ENCODE data around the gene AGR3.
"Not testable (repeated sequence)": the region's sequence is repeated elsewhere in the genome, so short reads cannot be mapped to it uniquely, and the experiment has no call there.

Gene AGR3

DNA sequence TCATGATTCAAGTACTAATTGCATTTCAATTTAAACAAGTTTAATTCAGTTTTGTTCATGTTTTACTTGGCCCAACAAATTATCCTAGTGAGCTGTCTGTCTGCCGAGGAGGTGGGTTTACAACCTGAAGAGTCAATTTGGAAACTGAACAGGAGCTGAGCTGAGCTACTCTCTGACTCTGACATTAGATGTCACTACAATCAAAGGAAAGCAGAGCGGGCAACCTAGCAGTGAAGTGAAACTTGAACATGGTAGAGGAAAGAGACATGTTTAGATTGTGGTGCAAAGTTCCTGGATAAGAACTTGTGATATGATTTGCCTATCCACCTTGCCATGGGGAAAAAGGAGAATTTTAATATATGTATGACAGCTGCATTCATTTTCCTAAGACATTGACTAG lies 9.6 kb upstream of the AGR3 start:
- DNase-seq (ENCODE audit: low read depth in 2 of 2): no peak

DNA sequence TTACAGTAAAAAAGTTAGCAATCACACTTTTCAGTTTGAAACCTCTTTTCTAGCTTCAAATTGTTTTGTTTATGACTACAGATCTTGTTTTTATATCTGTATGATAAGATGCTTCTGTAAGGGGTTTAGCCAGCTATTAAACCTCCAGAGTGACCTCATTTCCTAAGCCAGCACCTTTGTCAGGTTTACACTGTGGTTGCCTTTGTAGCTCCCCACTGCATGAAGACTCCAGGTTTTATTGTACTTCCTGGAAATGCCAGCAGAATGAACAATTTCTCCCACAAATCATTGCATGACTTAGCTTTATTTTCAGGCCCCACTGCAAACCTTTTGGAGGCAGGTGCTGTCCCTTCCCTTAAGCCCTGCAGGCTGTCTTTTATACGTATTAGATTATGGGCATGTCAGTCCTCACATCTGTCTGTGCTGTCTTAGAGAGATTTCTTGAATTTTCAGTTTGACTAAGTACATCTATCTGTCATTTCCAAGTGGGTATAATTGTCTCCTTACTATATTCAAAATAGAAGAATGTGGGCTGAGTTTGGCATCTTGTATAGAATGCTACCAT lies 8.2 kb upstream of the AGR3 start:
- DNase-seq (ENCODE audit: low read depth in 2 of 2): no peak

DNA sequence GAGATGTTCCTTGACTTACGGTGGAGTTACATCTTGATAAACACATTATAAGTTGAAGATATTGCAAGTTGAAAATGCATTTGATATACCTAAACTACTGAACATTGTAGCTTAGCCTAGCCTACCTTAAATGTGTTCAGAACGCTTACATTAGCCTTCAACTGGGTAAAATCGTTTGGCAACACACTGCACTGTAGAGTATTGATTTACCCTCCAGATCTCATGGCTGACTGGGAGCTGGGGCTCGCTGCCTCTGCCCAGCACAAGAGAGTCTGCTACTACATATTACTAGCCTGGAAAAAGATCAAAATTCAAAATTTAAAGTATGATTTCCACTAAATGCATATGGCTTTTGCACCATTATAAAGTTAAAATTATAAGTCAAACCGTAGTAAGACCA lies 7.5 kb upstream of the AGR3 start:
- no peak for DNase-seq (ENCODE audit: low read depth in 2 of 2)

DNA sequence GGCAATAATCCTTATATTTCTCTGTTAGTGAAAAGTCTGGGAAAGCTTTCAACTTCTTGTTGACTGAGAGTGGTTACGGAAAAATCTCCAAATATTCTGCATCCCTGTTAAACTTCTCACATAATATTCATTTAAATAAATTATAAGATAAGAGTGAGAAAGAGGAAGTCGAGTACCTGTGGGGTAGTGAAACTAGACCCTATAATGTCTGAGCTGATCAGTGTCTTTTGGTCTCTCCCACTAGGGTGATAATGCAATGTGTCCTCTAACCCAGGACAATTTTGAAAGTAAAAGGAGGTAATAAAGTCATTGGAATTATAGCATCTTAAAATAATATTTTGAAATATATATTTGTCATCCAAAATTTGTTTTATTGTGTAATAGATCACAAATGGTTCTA lies 2.1 kb upstream of the AGR3 start:
- DNase-seq (ENCODE audit: low read depth in 2 of 2): no peak

GRCh38 chr7:16880554-16880953 lies 1.2 kb downstream of the AGR3 start:
- DNase-seq (ENCODE audit: low read depth in 2 of 2): no peak

DNA sequence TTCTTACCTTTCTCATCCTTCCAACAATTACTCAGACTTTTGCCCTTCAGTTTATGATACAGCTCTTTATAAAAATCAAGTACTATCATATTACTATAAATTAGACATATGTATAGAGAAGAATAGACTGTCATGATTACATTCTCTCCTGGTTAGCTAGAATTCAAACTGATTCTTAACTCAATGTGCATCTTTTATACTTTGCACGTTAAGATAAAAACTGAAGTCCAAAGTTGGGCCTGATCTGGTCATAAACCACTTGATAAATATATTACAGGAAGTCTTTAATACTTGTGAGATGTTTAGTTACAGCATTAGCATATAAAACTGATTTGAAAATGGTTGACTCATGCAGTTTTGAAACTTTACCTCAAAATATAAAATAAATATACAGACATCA lies 2.6 kb downstream of the AGR3 start:
- DNase-seq (ENCODE audit: low read depth in 2 of 2): no peak

GRCh38 chr7:16875861-16876260 lies 5.9 kb downstream of the AGR3 start:
- no peak for DNase-seq (ENCODE audit: low read depth in 2 of 2)

- DNase-seq (ENCODE audit: low read depth in 2 of 2): no peak
Observed at GRCh38 chr7:16874066-16874465, 7.7 kb downstream of the AGR3 start.

GRCh38 chr7:16867328-16867727 lies 14.5 kb downstream of the AGR3 start:
- DNase-seq (ENCODE audit: low read depth in 2 of 2): no peak

GRCh38 chr7:16853189-16853588 lies 28.6 kb downstream of the AGR3 start:
- not testable (repeated sequence) for DNase-seq (ENCODE audit: low read depth in 2 of 2)

DNA sequence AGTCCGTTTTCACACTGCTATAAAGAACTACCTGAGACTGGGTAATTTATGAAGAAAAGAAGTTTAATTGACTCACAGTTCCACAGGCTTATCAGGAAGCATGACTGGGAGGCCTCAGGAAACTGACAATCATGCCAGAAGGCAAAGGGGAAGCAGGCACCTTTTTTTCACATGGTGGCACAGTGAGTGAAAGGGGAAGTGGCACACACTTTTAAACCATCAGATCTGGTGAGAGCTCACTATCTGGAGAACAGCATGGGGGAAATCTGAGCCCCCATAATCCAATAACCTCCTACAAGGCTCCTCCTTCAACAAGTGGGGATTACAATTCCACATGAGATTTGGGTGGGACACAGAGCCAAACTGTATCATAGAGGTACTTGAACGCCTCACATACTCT lies 30.0 kb downstream of the AGR3 start:
- DNase-seq (ENCODE audit: low read depth in 2 of 2): no peak

DNA sequence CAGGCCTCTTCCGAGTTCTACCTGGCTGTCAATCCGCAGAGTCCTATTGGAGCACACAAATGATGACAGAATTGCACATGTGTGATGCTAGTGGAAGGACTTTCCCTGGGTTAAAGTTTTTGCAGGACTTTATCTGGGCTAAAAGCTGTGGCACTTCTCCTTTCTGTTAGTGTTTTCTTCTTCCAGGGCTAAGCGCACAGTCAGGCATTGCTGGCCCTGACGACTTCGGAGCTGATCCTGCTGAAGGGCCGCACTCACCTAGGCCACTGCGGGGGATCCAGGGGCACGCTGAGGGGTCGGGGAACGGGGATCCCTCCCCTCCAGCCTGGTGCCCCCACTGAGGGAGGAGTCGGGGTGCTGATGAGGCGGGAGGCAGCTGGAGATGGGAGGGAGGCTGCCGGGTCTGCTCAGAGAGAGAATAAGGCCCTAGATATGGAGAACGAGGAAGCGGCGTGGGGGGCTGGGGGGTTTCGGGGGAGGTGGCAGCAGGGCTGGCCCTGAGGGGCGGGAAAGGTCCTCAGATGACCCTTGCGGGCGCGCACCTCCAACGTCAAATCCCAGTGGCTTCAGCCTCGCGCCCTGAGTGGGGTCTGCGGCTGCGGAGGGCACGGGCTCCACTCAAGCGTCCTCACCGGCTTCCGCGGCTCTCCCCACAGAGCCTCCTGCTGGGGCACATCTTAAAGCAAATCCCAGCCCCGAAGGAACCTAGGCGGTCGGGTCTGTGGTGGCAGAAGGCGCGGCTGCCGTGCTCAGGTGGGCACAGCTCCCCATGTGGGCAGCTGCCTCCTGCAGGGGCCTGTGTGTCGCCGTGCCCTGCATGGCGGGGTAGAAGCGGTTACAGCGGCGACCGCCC lies 30.9 kb downstream of the AGR3 start:
- no peak for DNase-seq (ENCODE audit: low read depth in 2 of 2)

- no peak for DNase-seq (ENCODE audit: low read depth in 2 of 2)
Observed at GRCh38 chr7:16849296-16850148, 32.3 kb downstream of the AGR3 start.

GRCh38 chr7:16847381-16847860 lies 34.4 kb downstream of the AGR3 start:
- DNase-seq (ENCODE audit: low read depth in 2 of 2): no peak

GRCh38 chr7:16846601-16847165 lies 35.1 kb downstream of the AGR3 start:
- no peak for DNase-seq (ENCODE audit: low read depth in 2 of 2)

GRCh38 chr7:16845746-16846145 lies 36.0 kb downstream of the AGR3 start:
- DNase-seq (ENCODE audit: low read depth in 2 of 2): no peak

- DNase-seq (ENCODE audit: low read depth in 2 of 2): no peak
Observed at GRCh38 chr7:16841681-16842080, 40.1 kb downstream of the AGR3 start.

DNA sequence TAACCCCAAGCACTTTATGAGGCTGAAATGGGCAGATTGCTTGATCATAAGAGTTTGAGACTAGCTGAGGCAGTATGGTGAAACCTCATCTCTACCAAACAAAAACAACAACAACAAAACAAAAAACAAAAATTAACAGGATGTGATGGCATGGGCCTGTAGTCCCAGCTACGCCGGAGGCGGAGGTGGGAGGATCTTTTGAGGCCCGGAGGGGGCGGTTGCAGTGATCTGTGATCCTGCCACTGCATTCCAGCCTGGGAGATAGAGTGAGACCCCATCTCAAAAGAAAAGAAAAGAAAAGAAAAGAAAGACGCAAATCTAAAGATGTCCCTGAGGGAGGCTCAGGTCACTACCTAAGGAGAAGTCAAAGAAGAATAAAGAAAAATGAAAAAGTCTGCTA lies 41.7 kb downstream of the AGR3 start:
- no peak for DNase-seq (ENCODE audit: low read depth in 2 of 2)

DNA sequence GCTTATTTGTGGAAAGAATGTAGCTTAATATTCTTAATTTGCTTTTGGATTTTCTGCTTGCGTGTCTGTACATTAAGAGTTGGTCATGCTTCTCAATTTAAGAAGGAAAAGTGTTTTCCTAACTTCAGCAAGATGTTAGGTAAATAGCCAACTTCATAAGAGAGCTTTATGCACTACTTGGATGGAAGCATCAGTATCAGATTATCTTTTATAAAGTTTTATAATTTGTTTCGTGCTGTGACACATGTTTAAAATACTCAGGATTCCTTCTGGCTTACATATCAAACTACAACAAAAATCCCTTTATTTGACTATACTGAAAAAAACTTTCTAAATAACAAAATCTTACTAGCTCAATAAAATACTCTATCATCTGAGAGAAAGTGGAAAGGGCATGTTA lies 42.1 kb downstream of the AGR3 start:
- no peak for DNase-seq (ENCODE audit: low read depth in 2 of 2)

GRCh38 chr7:16838891-16839290 lies 42.9 kb downstream of the AGR3 start:
- no peak for DNase-seq (ENCODE audit: low read depth in 2 of 2)

GRCh38 chr7:16838386-16838785 lies 43.4 kb downstream of the AGR3 start:
- no peak for DNase-seq (ENCODE audit: low read depth in 2 of 2)

GRCh38 chr7:16836481-16836880 lies 45.3 kb downstream of the AGR3 start:
- DNase-seq (ENCODE audit: low read depth in 2 of 2): no peak

Data from stimulated activated CD4-positive, alpha-beta T cell treated with anti-CD3 and anti-CD28 coated beads, Interleukin-15, amount 100 ng/mL, for 48 hours (primary cell).